Upper lobe of right lung (tissue), 1 donor: ENCODE results near the gene LCE1B. TPM values are rescaled to one million over a fixed set of nuclear protein-coding genes. Genes with fewer than 3 reads are reported as not detected.

Source experiments
- ATAC-seq: fragments of 200-7000 bp; cut with Tn5 transposase; one replicate; pipeline ENCODE4 v1.9.1; 2020; ENCODE audit warnings: mild to moderate bottlenecking, moderate library complexity
- DNase-seq: peaks from one replicate; pipeline ENCODE4 v3.0.0-alpha.2; 2020
- H3K27ac ChIP-seq: fragments of 200-600 bp; one replicate; pipeline ENCODE4 v1.8.0; 2022
- H3K27me3 ChIP-seq: fragments of 200-600 bp; one replicate; pipeline ENCODE4 v1.8.0; 2022; ENCODE audit warnings: mild to moderate bottlenecking
- H3K36me3 ChIP-seq: fragments of 200-600 bp; one replicate; pipeline ENCODE4 v1.8.0; 2022
- H3K4me1 ChIP-seq: fragments of 200-600 bp; one replicate; pipeline ENCODE4 v1.8.0; 2022
- H3K4me3 ChIP-seq: fragments of 200-600 bp; one replicate; pipeline ENCODE4 v1.8.0; 2022; ENCODE audit warnings: mild to moderate bottlenecking
- H3K9me3 ChIP-seq: fragments of 200-600 bp; one replicate; pipeline ENCODE4 v1.8.0; 2022
- CTCF ChIP-seq: fragments of 200-600 bp; IDR thresholded peaks from one replicate; pipeline ENCODE4 v1.8.0; 2022; ENCODE audit warnings: antibody characterized with exemption
- intact Hi-C: fragments of 100-400 bp; cut with DNase I; formaldehyde crosslinking; loops from one replicate; pipeline ENCODE4 v1.11.0; 2022
- total RNA-seq: library from RNA; stranded (reverse); fragmentation: NEBNext Ultra II Directional; extraction: Animal tissue kit (Norgen Biotek cat#: 25700); gene quantifications from one replicate; pipeline ENCODE4 v1.2.1, GENCODE V29; 2021
- donor health status: DM: no; HTN: yes; CAD: no; lungs with severe emphysema.

LCE1B gene
- total RNA-seq, 1 donor from 2014 or later, result not detected

GRCh38 chr1:152806576-152806975, 5.2 kb upstream of the LCE1B start, which contains the start of gene LCE1C:
TSS of gene LCE1C (minus strand) at chr1:152806651. CDS start at chr1:152805478, 1,173 bp downstream.
- H3K27ac ChIP-seq, result no peak within 1 kb of the TSS
- TF ChIP-seq CTCF, result no peak
- ATAC-seq (no peak), DNase-seq (no peak)
- no peaks in the 10 kb centered on the region for H3K9me3 ChIP-seq
- no peak within 1 kb of the TSS for H3K4me3 ChIP-seq
- peaks cover 3% of the 10 kb centered on the region for H3K27me3 ChIP-seq
- H3K36me3 ChIP-seq, result no peaks in the 10 kb centered on the region
- intact Hi-C loops, result no loop called here
- no peaks in the 10 kb centered on the region for H3K4me1 ChIP-seq

- Histone ChIP-seq H3K27ac (no peak overlapping the region), H3K4me1 (no peaks in the 10 kb centered on the region), H3K36me3 (no peaks in the 10 kb centered on the region), H3K9me3 (no peaks in the 10 kb centered on the region), H3K4me3 (no peak overlapping the region), H3K27me3 (peaks cover 3% of the 10 kb centered on the region)
- DNase-seq (no peak), ATAC-seq (no peak)
- no peak for TF ChIP-seq CTCF
- intact Hi-C loops, result no loop called here
These were observed 721 bp upstream of the LCE1B start for GRCh38 chr1:152811050-152811449.

- H3K36me3 ChIP-seq, result no peaks in the 10 kb centered on the region
- intact Hi-C loops, result no loop called here
- ATAC-seq (no peak), DNase-seq (no peak)
- no peak overlapping the region for H3K27ac ChIP-seq
- no peaks in the 10 kb centered on the region for H3K4me1 ChIP-seq
- no peaks in the 10 kb centered on the region for H3K9me3 ChIP-seq
- H3K4me3 ChIP-seq, result no peak overlapping the region
- TF ChIP-seq CTCF, result no peak
- no peaks in the 10 kb centered on the region for H3K27me3 ChIP-seq
These were observed 5.5 kb downstream of the LCE1B start for GRCh38 chr1:152817309-152817708.

GRCh38 chr1:152823294-152823693, 11.5 kb downstream of the LCE1B start:
- H3K27me3 ChIP-seq, result no peaks in the 10 kb centered on the region
- no peak for DNase-seq
- no peak overlapping the region for H3K4me3 ChIP-seq
- no peak overlapping the region for H3K27ac ChIP-seq
- intact Hi-C loops, result no loop called here
- H3K9me3 ChIP-seq, result no peaks in the 10 kb centered on the region
- no peaks in the 10 kb centered on the region for H3K36me3 ChIP-seq
- TF ChIP-seq CTCF, result no peak
- no peaks in the 10 kb centered on the region for H3K4me1 ChIP-seq
- ATAC-seq, result no peak

- TF ChIP-seq CTCF, result no peak
- intact Hi-C loops, result no loop called here
- no peaks in the 10 kb centered on the region for H3K27me3 ChIP-seq
- no peaks in the 10 kb centered on the region for H3K36me3 ChIP-seq
- DNase-seq (no peak), ATAC-seq (no peak)
- H3K4me1 ChIP-seq, result no peaks in the 10 kb centered on the region
- no peak overlapping the region for H3K4me3 ChIP-seq
- no peaks in the 10 kb centered on the region for H3K9me3 ChIP-seq
- H3K27ac ChIP-seq, result no peak overlapping the region
These were observed 13.2 kb downstream of the LCE1B start for GRCh38 chr1:152824964-152825363.

GRCh38 chr1:152827173-152827572, 15.4 kb downstream of the LCE1B start, which contains the start of gene LCE1A:
TSS of gene LCE1A (plus strand) at chr1:152827473. CDS start at chr1:152827473, 0 bp downstream.
- no peak within 1 kb of the TSS for H3K27ac ChIP-seq
- no peak for TF ChIP-seq CTCF
- no peaks in the 10 kb centered on the region for H3K36me3 ChIP-seq
- intact Hi-C loops, result no loop called here
- no peaks in the 10 kb centered on the region for H3K4me1 ChIP-seq
- no peaks in the 10 kb centered on the region for H3K27me3 ChIP-seq
- DNase-seq (no peak), ATAC-seq (no peak)
- no peak within 1 kb of the TSS for H3K4me3 ChIP-seq
- H3K9me3 ChIP-seq, result no peaks in the 10 kb centered on the region
